ENCODE measurements around the gene CCDC43. TPM values are rescaled to one million over a fixed set of nuclear protein-coding genes. Genes with fewer than 3 reads are reported as not detected.

CCDC43 gene
- total RNA-seq: 30.1 and 36.0 TPM in 2 replicates

GRCh38 chr17:44689477-44690217, at the start of gene CCDC43:
Gene CCDC43 (minus strand): TSS chr17:44689776. CDS start chr17:44689753, 23 bp downstream.

GRCh38 chr17:44708401-44709263, 19.1 kb upstream of the CCDC43 start, which contains the start of gene DBF4B:
Gene DBF4B (plus strand): TSS chr17:44708665. CDS start chr17:44708821, 156 bp downstream.

GRCh38 chr17:44655983-44656710, 33.4 kb downstream of the CCDC43 start, which contains the start of gene MEIOC:
Gene MEIOC (plus strand): TSS chr17:44656468. CDS start chr17:44656614, 146 bp downstream.

Small RNA genes within 50 kb of the gene (small RNA-seq; reads per million reads assigned to genes)
- gene RN7SL819P (not detected), gene SMCO4P1 (not detected)

Other genes with a start within 250 kb of the CCDC43 start
- 16.9 and 23.3 TPM in 2 replicates for gene GPATCH8, start 186.4 kb downstream of the CCDC43 start, total RNA-seq
- gene FZD2, start 132.3 kb downstream of the CCDC43 start, total RNA-seq: 2.9 and 3.7 TPM in 2 replicates
- under 0.01 TPM in 1 of 2 replicates, not detected in the other for gene MEIOC, start 33.3 kb downstream of the CCDC43 start, total RNA-seq
- 4.0 and 9.4 TPM in 2 replicates for gene DBF4B, start 18.9 kb upstream of the CCDC43 start, total RNA-seq
- 0.59 and 0.73 TPM in 2 replicates for gene ADAM11, start 69.2 kb upstream of the CCDC43 start, total RNA-seq
- gene GJC1, start 140.5 kb upstream of the CCDC43 start, total RNA-seq: 4.8 and 35.4 TPM in 2 replicates
- not detected in 2 replicates for gene HIGD1B, start 158.1 kb upstream of the CCDC43 start, total RNA-seq
- gene EFTUD2, start 209.7 kb upstream of the CCDC43 start, total RNA-seq: 91.9 and 115 TPM in 2 replicates
- 0.73 TPM in 1 of 2 replicates, not detected in the other for gene GFAP, start 225.7 kb upstream of the CCDC43 start, total RNA-seq

Data from subcutaneous preadipocyte (primary cell).